Fibroblast of mammary gland (primary cell): Measurements from ENCODE around the gene TTC33.
A peak's percentile ranks its signal among the peaks of the same experiment; 100 is the strongest.

Source experiments
- DNase-seq: peaks from one replicate; pipeline ENCODE4 v3.0.0-alpha.2; 2010; ENCODE audit warnings: low read depth
- H3K4me3 ChIP-seq: 2 replicates; pipeline ENCODE4 v1.5.1; 2011; ENCODE audit warnings: low read depth, mild to moderate bottlenecking, low read length, moderate library complexity; ENCODE audit not compliant: control insufficient read depth
- CTCF ChIP-seq: conservative IDR thresholded peaks from 2 replicates; pipeline ENCODE4 v1.5.1; 2011; ENCODE audit warnings: low read depth, low read length, inconsistent platforms; ENCODE audit not compliant: control insufficient read depth, insufficient read depth

TTC33 gene

GRCh38 chr5:40755407-40756365 lies at the start of gene TTC33:
Gene TTC33 (minus strand): TSS chr5:40755961. CDS start chr5:40747018, 8,943 bp downstream.
- peak within 1 kb of the TSS; percentile 84 for H3K4me3 ChIP-seq
- TF ChIP-seq CTCF = peak; percentile 34
- DNase-seq = peak; percentile 93

GRCh38 chr5:40801771-40802562 lies 46.2 kb upstream of the TTC33 start:
- no peak for TF ChIP-seq CTCF
- H3K4me3 ChIP-seq = no peak overlapping the region
- no peak for DNase-seq

GRCh38 chr5:40799258-40799657 lies 43.5 kb upstream of the TTC33 start:
- peak overlapping the region; percentile 94 for H3K4me3 ChIP-seq
- no peak for DNase-seq
- TF ChIP-seq CTCF = no peak

GRCh38 chr5:40798801-40799210 lies 43.0 kb upstream of the TTC33 start:
- peak; percentile 61 for DNase-seq
- peak; percentile 29 for TF ChIP-seq CTCF
- peak overlapping the region; percentile 94 for H3K4me3 ChIP-seq

- no peak for TF ChIP-seq CTCF
- H3K4me3 ChIP-seq = peak within 1 kb of the TSS; percentile 94
- DNase-seq = peak; percentile 80
These were observed 42.4 kb upstream of the TTC33 start, which contains the start of gene PRKAA1 for GRCh38 chr5:40798012-40798800. Gene PRKAA1 (minus strand): TSS chr5:40798374. CDS start chr5:40798189, 185 bp downstream.

- DNase-seq = peak; percentile 70
- H3K4me3 ChIP-seq = peak overlapping the region; percentile 84
- no peak for TF ChIP-seq CTCF
These were observed 41.7 kb upstream of the TTC33 start for GRCh38 chr5:40797273-40798011.
